GM21390 (cell line): ENCODE data around the gene FAM184B.

Experiments used
- ATAC-seq: cut with Tn5 transposase; IDR thresholded peaks from one replicate; pipeline ENCODE4 v1.9.1; 2021; ENCODE audit not compliant: unreplicated experiment

FAM184B gene

GRCh38 chr4:17778431-17778830 lies 3.0 kb downstream of the FAM184B start:
- ATAC-seq, result no peak

GRCh38 chr4:17773135-17773698 lies 8.2 kb downstream of the FAM184B start:
- no peak for ATAC-seq

- ATAC-seq, result no peak
These were observed 10.0 kb downstream of the FAM184B start for GRCh38 chr4:17771284-17771908.

GRCh38 chr4:17770845-17771244 lies 10.6 kb downstream of the FAM184B start:
- no peak for ATAC-seq

- ATAC-seq, result no peak
These were observed 11.8 kb downstream of the FAM184B start for GRCh38 chr4:17769406-17770174.

- no peak for ATAC-seq
These were observed 14.5 kb downstream of the FAM184B start for GRCh38 chr4:17766826-17767458.

GRCh38 chr4:17765514-17766286 lies 15.7 kb downstream of the FAM184B start:
- ATAC-seq, result no peak

GRCh38 chr4:17763931-17764330 lies 17.5 kb downstream of the FAM184B start:
- no peak for ATAC-seq

- ATAC-seq, result no peak
These were observed 18.0 kb downstream of the FAM184B start for GRCh38 chr4:17763416-17763815.

- ATAC-seq, result no peak
These were observed 18.7 kb downstream of the FAM184B start for GRCh38 chr4:17762726-17763125.

- no peak for ATAC-seq
These were observed 20.4 kb downstream of the FAM184B start for GRCh38 chr4:17761062-17761461.

- ATAC-seq, result no peak
These were observed 20.8 kb downstream of the FAM184B start for GRCh38 chr4:17760626-17761025.

- no peak for ATAC-seq
These were observed 22.9 kb downstream of the FAM184B start for GRCh38 chr4:17758485-17758884.

GRCh38 chr4:17757621-17758020 lies 23.8 kb downstream of the FAM184B start:
- ATAC-seq, result no peak

- no peak for ATAC-seq
These were observed 27.8 kb downstream of the FAM184B start for GRCh38 chr4:17753646-17754045.

GRCh38 chr4:17740702-17741101 lies 40.7 kb downstream of the FAM184B start:
- ATAC-seq, result no peak

GRCh38 chr4:17736484-17736883 lies 44.9 kb downstream of the FAM184B start:
- no peak for ATAC-seq

- no peak for ATAC-seq
These were observed 54.5 kb downstream of the FAM184B start for GRCh38 chr4:17726911-17727310.

- ATAC-seq, result no peak
These were observed 57.8 kb downstream of the FAM184B start for GRCh38 chr4:17723648-17724047.

GRCh38 chr4:17722356-17722700 lies 59.1 kb downstream of the FAM184B start:
- ATAC-seq, result no peak
